Effector memory CD4-positive, alpha-beta T cell (primary cell): ENCODE results near the gene TTC16.

Experiments used
- DNase-seq, 3 donors: peaks; one replicate each; pipeline ENCODE4 v3.0.0-alpha.2; 2020
- H3K27ac ChIP-seq: 2 replicates; pipeline ENCODE4 v1.7.0; 2013; ENCODE audit warnings: mild to moderate bottlenecking, low read length, moderate library complexity; ENCODE audit not compliant: insufficient read depth, poor library complexity, severe bottlenecking
- H3K27me3 ChIP-seq: replicated peaks from 2 replicates; pipeline ENCODE4 v1.7.0; 2013; ENCODE audit warnings: mild to moderate bottlenecking, low read length; ENCODE audit not compliant: insufficient read depth, control insufficient read depth, poor library complexity, severe bottlenecking
- H3K36me3 ChIP-seq: 2 replicates; pipeline ENCODE4 v1.7.0; 2013; ENCODE audit warnings: mild to moderate bottlenecking, low read length, moderate library complexity; ENCODE audit not compliant: control insufficient read depth, insufficient read depth
- H3K4me1 ChIP-seq: 2 replicates; pipeline ENCODE4 v1.7.0; 2013; ENCODE audit warnings: low read length, mild to moderate bottlenecking; ENCODE audit not compliant: control insufficient read depth, insufficient read depth, poor library complexity, severe bottlenecking
- H3K4me3 ChIP-seq: 2 replicates; pipeline ENCODE4 v1.7.0; 2013; ENCODE audit warnings: low read length, low read depth, mild to moderate bottlenecking; ENCODE audit not compliant: insufficient read depth, poor library complexity, severe bottlenecking
- H3K9me3 ChIP-seq: 2 replicates; pipeline ENCODE4 v1.7.0; 2013; ENCODE audit warnings: mild to moderate bottlenecking, low read length, moderate library complexity; ENCODE audit not compliant: control insufficient read depth

Gene TTC16

DNA sequence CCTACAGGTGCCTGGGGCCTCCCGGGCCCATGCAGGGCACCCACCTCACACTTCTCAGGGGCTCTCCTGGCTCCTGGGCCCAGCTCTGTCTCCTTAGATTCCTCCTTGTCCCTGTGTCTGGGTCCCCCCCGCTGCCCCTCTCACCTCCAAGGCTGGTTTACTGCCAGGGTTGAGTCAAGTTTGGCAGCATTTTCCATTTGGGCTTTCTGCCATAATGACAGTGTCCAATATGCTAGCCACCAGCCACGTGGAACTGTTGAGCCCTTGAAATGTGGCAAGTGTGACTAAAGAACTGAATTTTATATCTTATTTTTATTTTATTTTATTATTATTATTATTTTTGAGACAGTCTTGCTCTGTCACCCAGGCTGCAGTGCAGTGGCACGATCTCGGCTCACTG, 1.9 kb downstream of the TTC16 start:
- H3K27ac ChIP-seq, result no peak overlapping the region
- peaks cover 29% of the 10 kb centered on the region for H3K4me1 ChIP-seq
- H3K36me3 ChIP-seq, result no peaks in the 10 kb centered on the region
- H3K4me3 ChIP-seq, result no peak overlapping the region
- no peaks in the 10 kb centered on the region for H3K27me3 ChIP-seq
- no peak for DNase-seq
- H3K9me3 ChIP-seq, result no peaks in the 10 kb centered on the region

DNA sequence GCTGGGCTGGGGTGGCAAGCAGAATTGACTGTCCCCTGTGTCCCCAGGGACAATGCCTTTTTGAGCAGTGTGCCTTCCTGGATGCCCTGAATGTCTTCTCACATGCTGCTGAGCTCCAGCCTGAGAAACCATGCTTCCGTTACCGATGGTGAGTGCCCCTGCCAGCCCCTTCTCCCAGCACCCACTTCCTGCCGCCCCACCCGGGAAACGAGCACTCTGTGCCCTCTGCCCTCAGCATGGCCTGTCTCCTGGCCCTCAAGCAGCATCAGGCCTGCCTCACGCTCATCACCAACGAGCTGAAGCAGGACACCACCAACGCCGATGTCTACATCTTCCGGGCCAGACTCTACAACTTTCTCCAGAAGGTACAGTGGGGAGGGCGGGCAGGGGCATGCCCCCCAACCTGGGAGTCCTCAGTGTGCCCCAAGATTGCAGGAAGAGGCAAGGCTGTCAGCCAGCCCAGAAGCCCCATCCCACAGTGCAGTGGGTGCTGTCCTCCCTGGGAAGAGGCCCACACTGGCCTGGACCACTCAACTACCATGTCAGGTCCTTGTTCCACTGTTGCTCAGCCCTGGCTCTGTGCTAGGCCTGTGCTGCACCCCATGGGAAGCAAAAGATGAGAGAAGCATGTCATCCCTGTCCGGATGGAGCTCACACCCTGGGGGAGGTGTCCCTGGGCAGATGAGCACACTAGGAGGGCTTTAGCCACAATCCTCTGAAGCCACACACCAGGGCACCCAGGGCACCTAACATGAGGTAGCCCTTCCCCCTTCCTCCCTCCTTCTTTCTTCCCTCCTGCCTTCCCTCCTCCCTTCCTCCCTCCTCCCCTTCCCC, 4.4 kb downstream of the TTC16 start:
- peaks cover 18% of the 10 kb centered on the region for H3K4me1 ChIP-seq
- H3K27me3 ChIP-seq, result no peaks in the 10 kb centered on the region
- no peak overlapping the region for H3K4me3 ChIP-seq
- no peaks in the 10 kb centered on the region for H3K9me3 ChIP-seq
- H3K27ac ChIP-seq, result peak overlapping the region; percentile 45
- DNase-seq, result no peak
- H3K36me3 ChIP-seq, result no peaks in the 10 kb centered on the region

DNA sequence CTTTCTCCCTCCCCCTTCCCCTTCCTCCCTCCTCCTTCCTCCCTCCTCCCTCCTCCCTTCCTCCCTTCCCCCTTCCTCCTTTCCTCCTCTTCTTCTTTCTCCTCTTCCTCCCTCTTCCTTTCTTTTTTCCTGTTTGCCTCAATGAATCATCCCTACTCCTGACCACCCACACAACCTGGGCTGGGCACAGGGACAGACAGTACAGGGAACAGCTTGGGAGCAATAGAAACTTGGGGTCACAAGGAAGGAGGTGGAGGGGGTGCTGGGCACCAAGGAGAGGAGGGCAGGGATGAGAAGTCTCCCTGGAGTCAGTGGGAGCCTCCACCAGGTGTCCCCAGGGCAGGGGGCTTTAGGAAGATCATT, 5.0 kb downstream of the TTC16 start:
- Histone ChIP-seq H3K27me3 (no peaks in the 10 kb centered on the region), H3K4me3 (no peak overlapping the region), H3K9me3 (no peaks in the 10 kb centered on the region), H3K27ac (no peak overlapping the region), H3K4me1 (peaks cover 18% of the 10 kb centered on the region), H3K36me3 (no peaks in the 10 kb centered on the region)
- no peak for DNase-seq

DNA sequence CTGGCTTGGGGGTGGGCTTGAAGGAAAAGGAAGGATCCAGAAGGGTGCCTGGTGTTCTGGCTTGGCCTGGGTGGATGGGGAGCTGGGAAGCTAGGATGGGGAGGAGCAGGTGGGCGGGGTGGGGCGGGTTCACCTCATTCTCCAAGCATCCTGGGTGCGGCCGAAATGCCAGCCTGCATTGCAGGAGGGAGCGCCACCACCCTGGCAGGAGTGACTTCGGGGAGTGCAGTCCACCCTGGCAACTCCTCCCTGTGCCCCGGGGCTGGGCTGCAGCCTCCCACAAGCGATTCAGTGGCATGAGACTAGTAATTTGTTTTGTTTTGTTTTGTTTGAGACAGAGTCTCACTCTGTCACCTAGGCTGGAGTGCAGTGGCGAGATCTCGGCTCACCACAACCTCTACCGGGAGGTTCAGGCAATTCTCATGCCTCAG, 5.5 kb downstream of the TTC16 start:
- H3K4me1 ChIP-seq, result peaks cover 14% of the 10 kb centered on the region
- no peaks in the 10 kb centered on the region for H3K9me3 ChIP-seq
- no peak overlapping the region for H3K4me3 ChIP-seq
- no peaks in the 10 kb centered on the region for H3K27me3 ChIP-seq
- no peak for DNase-seq
- H3K27ac ChIP-seq, result no peak overlapping the region
- H3K36me3 ChIP-seq, result no peaks in the 10 kb centered on the region

DNA sequence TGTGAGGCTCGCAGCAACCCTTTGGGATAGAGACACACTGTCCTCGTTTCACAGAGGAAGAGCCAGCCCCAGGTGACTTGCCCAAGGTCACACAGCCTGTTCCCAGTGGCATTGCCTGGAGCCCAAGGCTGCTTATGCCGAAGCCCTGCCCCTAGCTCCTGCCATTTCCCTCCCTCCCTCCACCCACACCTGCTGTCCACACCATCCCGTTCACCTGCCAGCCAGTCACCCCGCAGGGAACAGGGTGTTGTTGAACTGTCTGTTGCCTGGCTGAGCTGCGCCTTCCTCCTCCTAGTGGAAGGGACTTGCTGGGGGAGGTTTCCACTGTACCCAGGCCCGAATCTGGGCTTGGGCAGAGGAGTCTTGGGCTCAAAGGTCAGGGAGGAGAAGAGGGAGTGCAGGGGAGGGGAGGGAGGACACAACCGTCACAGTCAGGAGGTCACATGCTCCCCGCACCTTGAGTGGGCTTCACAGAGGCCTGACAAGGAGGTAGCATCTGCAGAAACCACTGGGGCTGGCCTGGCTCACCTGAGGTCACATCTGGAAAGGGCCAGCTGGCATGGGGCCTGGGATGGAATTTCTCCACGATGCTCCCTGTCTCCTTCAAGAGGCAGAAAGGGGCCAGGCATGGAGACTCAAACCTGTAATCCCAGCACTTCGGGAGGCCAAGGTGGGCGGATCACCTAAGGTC, 6.3 kb downstream of the TTC16 start:
- no peaks in the 10 kb centered on the region for H3K36me3 ChIP-seq
- H3K27ac ChIP-seq, result no peak overlapping the region
- no peaks in the 10 kb centered on the region for H3K27me3 ChIP-seq

DNA sequence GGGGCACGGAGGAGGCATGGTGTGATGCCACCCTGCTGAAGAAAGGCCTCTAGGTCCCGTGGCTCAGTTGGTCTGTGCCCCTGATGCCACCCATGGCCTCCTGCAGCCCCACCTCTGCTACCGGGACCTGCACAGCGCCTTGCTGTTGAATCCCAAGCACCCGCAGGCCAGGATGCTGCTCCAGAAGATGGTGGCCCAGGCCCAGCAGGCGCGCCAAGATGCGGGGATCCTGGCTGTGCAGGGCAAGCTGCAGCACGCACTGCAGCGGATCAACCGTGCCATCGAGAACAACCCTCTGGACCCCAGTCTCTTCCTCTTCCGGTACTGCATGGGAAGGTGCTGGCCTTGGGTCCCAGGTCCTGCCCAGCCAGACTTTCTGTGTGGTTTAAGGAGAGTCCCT, 7.1 kb downstream of the TTC16 start:
- no peaks in the 10 kb centered on the region for H3K27me3 ChIP-seq
- no peak overlapping the region for H3K27ac ChIP-seq
- no peak for DNase-seq
- peaks cover 14% of the 10 kb centered on the region for H3K4me1 ChIP-seq
- H3K4me3 ChIP-seq, result no peak overlapping the region
- H3K36me3 ChIP-seq, result no peaks in the 10 kb centered on the region
- no peaks in the 10 kb centered on the region for H3K9me3 ChIP-seq

More for the DNA sequence above, 6.3 kb downstream of the TTC16 start:
- DNase-seq, result no peak
- Histone ChIP-seq H3K4me3 (no peak overlapping the region), H3K4me1 (peaks cover 14% of the 10 kb centered on the region), H3K9me3 (no peaks in the 10 kb centered on the region)

DNA sequence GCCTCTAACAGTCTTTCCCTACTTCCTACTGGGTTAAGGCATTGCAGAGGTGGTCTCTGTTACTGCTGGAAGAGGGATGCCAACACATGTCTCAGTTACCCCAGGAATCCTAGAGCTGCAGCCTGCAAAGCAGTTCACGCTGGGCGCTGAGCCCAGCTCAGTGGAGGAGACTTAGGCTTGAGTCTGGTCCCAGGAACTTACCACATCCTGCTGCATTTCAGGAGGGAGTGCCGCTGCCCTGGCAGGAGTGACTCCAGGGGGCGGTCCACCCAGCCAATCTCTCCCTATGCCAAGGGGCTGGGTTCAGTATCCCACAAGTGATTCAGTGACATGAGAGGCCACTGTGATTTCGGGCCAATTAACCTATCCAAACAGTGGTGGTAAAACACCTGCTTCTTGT, 7.6 kb downstream of the TTC16 start:
- H3K4me1 ChIP-seq, result peaks cover 14% of the 10 kb centered on the region
- no peaks in the 10 kb centered on the region for H3K27me3 ChIP-seq
- no peaks in the 10 kb centered on the region for H3K36me3 ChIP-seq
- no peaks in the 10 kb centered on the region for H3K9me3 ChIP-seq
- no peak for DNase-seq
- H3K27ac ChIP-seq, result no peak overlapping the region
- no peak overlapping the region for H3K4me3 ChIP-seq

DNA sequence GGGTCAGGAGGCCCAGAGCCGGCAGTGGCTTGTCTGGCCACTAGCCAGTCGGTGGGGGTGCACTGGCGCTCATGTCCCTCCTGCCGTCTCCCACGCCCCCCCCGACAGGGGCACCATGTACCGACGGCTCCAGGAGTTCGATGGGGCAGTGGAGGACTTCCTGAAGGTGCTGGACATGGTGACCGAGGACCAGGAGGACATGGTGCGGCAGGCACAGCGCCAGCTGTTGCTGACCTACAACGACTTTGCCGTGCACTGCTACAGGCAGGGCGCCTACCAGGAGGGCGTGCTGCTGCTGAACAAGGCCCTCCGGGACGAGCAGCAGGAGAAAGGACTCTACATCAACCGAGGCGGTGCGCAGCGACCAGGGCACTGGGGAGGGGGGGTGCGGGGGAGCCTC, 8.1 kb downstream of the TTC16 start:
- Histone ChIP-seq H3K4me3 (no peak overlapping the region), H3K9me3 (no peaks in the 10 kb centered on the region), H3K4me1 (peaks cover 14% of the 10 kb centered on the region), H3K27me3 (no peaks in the 10 kb centered on the region), H3K36me3 (no peaks in the 10 kb centered on the region), H3K27ac (no peak overlapping the region)
- no peak for DNase-seq

DNA sequence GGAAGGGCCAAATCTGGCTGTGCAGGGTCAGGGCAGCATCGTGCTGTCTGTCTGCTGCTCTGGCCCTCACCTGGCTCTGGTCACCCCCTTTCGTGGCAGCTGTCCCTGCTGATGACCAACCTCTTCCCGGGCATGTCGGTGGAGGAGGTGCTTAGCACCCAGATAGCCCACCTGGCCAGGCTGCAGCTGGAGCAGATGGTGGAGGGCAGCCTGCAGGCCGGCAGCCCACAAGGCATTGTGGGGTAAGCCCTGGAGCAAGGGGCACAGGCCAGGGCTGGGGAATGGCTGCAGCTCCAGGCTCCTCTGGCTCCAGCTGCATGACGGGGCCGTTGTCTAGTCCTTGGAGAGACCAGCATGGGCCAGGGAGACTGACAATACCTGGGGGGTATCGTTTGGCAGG, 11.0 kb downstream of the TTC16 start:
- DNase-seq, result no peak
- Histone ChIP-seq H3K27ac (no peak overlapping the region), H3K27me3 (no peaks in the 10 kb centered on the region), H3K4me1 (no peaks in the 10 kb centered on the region), H3K9me3 (no peaks in the 10 kb centered on the region), H3K4me3 (no peak overlapping the region), H3K36me3 (no peaks in the 10 kb centered on the region)

DNA sequence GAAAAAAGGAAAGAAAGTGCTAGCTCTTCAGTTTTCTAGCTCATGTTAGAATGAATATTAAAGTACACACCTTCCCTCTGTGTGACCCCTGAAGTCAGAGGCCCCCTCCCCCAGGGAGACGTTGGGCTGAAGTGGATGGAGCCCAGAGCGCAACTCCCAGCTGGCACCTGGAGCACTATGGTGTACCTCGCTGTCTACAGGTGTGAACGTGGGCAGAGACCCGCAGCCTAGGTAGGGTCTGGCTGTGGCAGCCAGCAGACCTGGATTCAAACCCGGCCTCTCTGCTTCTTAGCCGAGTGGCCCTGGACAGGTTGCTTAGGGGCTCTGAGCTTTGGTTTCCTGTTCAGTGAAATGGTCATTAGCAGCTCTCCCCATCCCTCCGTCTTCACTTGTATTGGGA, 12.9 kb downstream of the TTC16 start:
- Histone ChIP-seq H3K4me3 (no peak overlapping the region), H3K27ac (no peak overlapping the region), H3K4me1 (no peaks in the 10 kb centered on the region), H3K36me3 (no peaks in the 10 kb centered on the region), H3K9me3 (no peaks in the 10 kb centered on the region), H3K27me3 (no peaks in the 10 kb centered on the region)
- DNase-seq, result no peak
